Measurements from ENCODE around the gene COL8A2.

The COL8A2 gene

GRCh38 chr1:36111151-36111550, 13.9 kb downstream of the COL8A2 start:
- DNase-seq (ENCODE audit: low spot score): no peak

GRCh38 chr1:36109041-36109679, 15.9 kb downstream of the COL8A2 start:
- no peak for DNase-seq (ENCODE audit: low spot score)

- no peak for DNase-seq (ENCODE audit: low spot score)
Observed at GRCh38 chr1:36108314-36108713, 16.7 kb downstream of the COL8A2 start.

- DNase-seq (ENCODE audit: low spot score): no peak
Observed at GRCh38 chr1:36107394-36107793, 17.6 kb downstream of the COL8A2 start.

- DNase-seq (ENCODE audit: low spot score): no peak
Observed at GRCh38 chr1:36106269-36106668, 18.8 kb downstream of the COL8A2 start.

- no peak for DNase-seq (ENCODE audit: low spot score)
Observed at GRCh38 chr1:36101546-36101945, 23.5 kb downstream of the COL8A2 start.

GRCh38 chr1:36100376-36100775, 24.6 kb downstream of the COL8A2 start:
- no peak for DNase-seq (ENCODE audit: low spot score)

GRCh38 chr1:36099681-36100341, 25.2 kb downstream of the COL8A2 start:
- peak; percentile 56 for DNase-seq (ENCODE audit: low spot score)

- no peak for DNase-seq (ENCODE audit: low spot score)
Observed at GRCh38 chr1:36098650-36099365, 26.2 kb downstream of the COL8A2 start.

GRCh38 chr1:36097693-36098585, 27.1 kb downstream of the COL8A2 start:
- no peak for DNase-seq (ENCODE audit: low spot score)

GRCh38 chr1:36096500-36097432, 28.3 kb downstream of the COL8A2 start:
- no peak for DNase-seq (ENCODE audit: low spot score)

- DNase-seq (ENCODE audit: low spot score): no peak
Observed at GRCh38 chr1:36095760-36096405, 29.1 kb downstream of the COL8A2 start.

- no peak for DNase-seq (ENCODE audit: low spot score)
Observed at GRCh38 chr1:36094621-36095061, 30.4 kb downstream of the COL8A2 start.

- DNase-seq (ENCODE audit: low spot score): no peak
Observed at GRCh38 chr1:36093929-36094328, 31.1 kb downstream of the COL8A2 start.

- DNase-seq (ENCODE audit: low spot score): no peak
Observed at GRCh38 chr1:36093226-36093625, 31.8 kb downstream of the COL8A2 start.

GRCh38 chr1:36092798-36093185, 32.2 kb downstream of the COL8A2 start:
- DNase-seq (ENCODE audit: low spot score): no peak

- no peak for DNase-seq (ENCODE audit: low spot score)
Observed at GRCh38 chr1:36092166-36092797, 32.7 kb downstream of the COL8A2 start.

GRCh38 chr1:36091698-36092097, 33.3 kb downstream of the COL8A2 start:
- DNase-seq (ENCODE audit: low spot score): no peak

- DNase-seq (ENCODE audit: low spot score): no peak
Observed at GRCh38 chr1:36091141-36091540, 33.9 kb downstream of the COL8A2 start.
